Left kidney (tissue), 2 donors: ENCODE data around the gene SMARCE1. TPM values are rescaled to one million over a fixed set of nuclear protein-coding genes. Genes with fewer than 3 reads are reported as not detected.

Source experiments
- DNase-seq: peaks from one replicate; pipeline ENCODE4 v3.0.0-alpha.2; 2013
- polyA plus RNA-seq: library from polyadenylated mRNA; unstranded; fragments of 120-200 nt; gene quantifications from one replicate; pipeline ENCODE4 v1.2.1, GENCODE V29; 2013; ENCODE audit not compliant: insufficient read length

Gene SMARCE1
- polyA plus RNA-seq, 1 donor, result 254 TPM

- DNase-seq, result no peak
These were observed 611 bp downstream of the SMARCE1 start for GRCh38 chr17:40646791-40647623.

- DNase-seq, result no peak
These were observed 1.7 kb downstream of the SMARCE1 start for GRCh38 chr17:40645943-40646342.

- no peak for DNase-seq
These were observed 2.3 kb downstream of the SMARCE1 start for GRCh38 chr17:40645291-40645690.

GRCh38 chr17:40637931-40638330 lies 9.7 kb downstream of the SMARCE1 start:
- no peak for DNase-seq

GRCh38 chr17:40633871-40634270 lies 13.7 kb downstream of the SMARCE1 start:
- no peak for DNase-seq

GRCh38 chr17:40632216-40632615 lies 15.4 kb downstream of the SMARCE1 start:
- DNase-seq, result no peak

- no peak for DNase-seq
These were observed 17.8 kb downstream of the SMARCE1 start for GRCh38 chr17:40629842-40630241.

GRCh38 chr17:40625311-40625710 lies 22.3 kb downstream of the SMARCE1 start:
- no peak for DNase-seq

GRCh38 chr17:40623419-40624210 lies 24.0 kb downstream of the SMARCE1 start:
- no peak for DNase-seq

GRCh38 chr17:40622509-40622928 lies 25.1 kb downstream of the SMARCE1 start:
- no peak for DNase-seq

GRCh38 chr17:40621578-40621977 lies 26.0 kb downstream of the SMARCE1 start:
- DNase-seq, result no peak

GRCh38 chr17:40621019-40621418 lies 26.6 kb downstream of the SMARCE1 start:
- no peak for DNase-seq

GRCh38 chr17:40618754-40619625 lies 28.6 kb downstream of the SMARCE1 start:
- DNase-seq, result no peak

- no peak for DNase-seq
These were observed 29.9 kb downstream of the SMARCE1 start for GRCh38 chr17:40617678-40618240.

- no peak for DNase-seq
These were observed 31.0 kb downstream of the SMARCE1 start for GRCh38 chr17:40616592-40616991.

GRCh38 chr17:40615841-40616476 lies 31.7 kb downstream of the SMARCE1 start:
- no peak for DNase-seq

- peak; percentile 60 for DNase-seq
These were observed 32.4 kb downstream of the SMARCE1 start for GRCh38 chr17:40615068-40615840.

GRCh38 chr17:40614431-40615067 lies 33.1 kb downstream of the SMARCE1 start:
- no peak for DNase-seq

- DNase-seq, result no peak
These were observed 34.0 kb downstream of the SMARCE1 start for GRCh38 chr17:40613467-40614154.
